DOHH2 (cell line): Measurements from ENCODE around the gene OTOA.

Experiments used
- CTCF ChIP-seq: fragments of 200-600 bp; sonication (generic); IDR thresholded peaks from one replicate; pipeline ENCODE4 v1.5.1; 2014; ENCODE audit warnings: antibody characterized with exemption, mild to moderate bottlenecking, low read depth, low read length; ENCODE audit not compliant: poor library complexity, severe bottlenecking
- EZH2phosphoT487 ChIP-seq: fragments of 200-600 bp; sonication (generic); IDR thresholded peaks from 2 replicates; pipeline ENCODE4 v1.6.1; 2017; ENCODE audit warnings: borderline replicate concordance, mild to moderate bottlenecking, antibody characterized with exemption, low read length, moderate library complexity, mixed read lengths

- TF ChIP-seq CTCF (no peak), EZH2phosphoT487 (no peak)
These were observed 59.8 kb downstream of the OTOA start for GRCh38 chr16:21723532-21723931.
